A549 (cell line): ENCODE data around the gene CHD8. TPM values are rescaled to one million over a fixed set of nuclear protein-coding genes. Genes with fewer than 3 reads are reported as not detected.

Experiments
- ATAC-seq, 2 experiments: fragments of 200-7000 bp in 1 of 2; fragments of >200 bp in 1 of 2; cut with Nextera tagmentation in 1 of 2; cut with Tn5 transposase in 1 of 2; 3 replicates each; pipeline versions ENCODE4 v1.8.0 to v1.9.1; 2018 to 2020; ENCODE audit warnings: mild to moderate bottlenecking in 1 of 2, moderate library complexity in 1 of 2
- CTCF ChIA-PET: fragments of 300-600 bp; sonication (Branson Sonifier 250); formaldehyde crosslinking; extraction: SDS; loops from one replicate; lab custom pipeline; 2021; ENCODE audit warnings: antibody characterized with exemption, inconsistent platforms; lab: Yijun Ruan, JAX
- POLR2A ChIA-PET: fragments of 350-600 bp; formaldehyde crosslinking; extraction: SDS; loops from one replicate; lab custom pipeline; 2021; ENCODE audit warnings: antibody characterized with exemption, inconsistent platforms; lab: Yijun Ruan, JAX
- DNase-seq, 2 experiments: peaks; one replicate each; pipeline versions ENCODE4 v3.0.0 to v3.0.0-alpha.2; 2011 to 2016; ENCODE audit warnings: low read depth in 1 of 2, low spot score in 1 of 2
- FAIRE-seq: peaks from 2 replicates; lab custom pipeline; 2011; peaks lifted over from hg19 to GRCh38; lab: Jason Lieb, UNC
- H3K27ac ChIP-seq, 2 experiments: fragments of >200 bp; sonication (Bioruptor Twin); formaldehyde crosslinking; 3 replicates each; pipeline ENCODE4 v1.5.1; 2016 to 2017
- H3K4me1 ChIP-seq: fragments of >200 bp; sonication (Bioruptor Twin); formaldehyde crosslinking; 3 replicates; pipeline ENCODE4 v1.6.1; 2016
- H3K4me2 ChIP-seq: fragments of >200 bp; sonication (Bioruptor Twin); formaldehyde crosslinking; 3 replicates; pipeline ENCODE4 v1.6.1; 2016
- H3K4me3 ChIP-seq: fragments of >200 bp; sonication (Bioruptor Twin); formaldehyde crosslinking; 3 replicates; pipeline ENCODE4 v1.5.1; 2016
- H3K9me3 ChIP-seq: fragments of >200 bp; sonication (Bioruptor Twin); formaldehyde crosslinking; 3 replicates; pipeline ENCODE4 v1.6.1; 2016
- BHLHE40 ChIP-seq: IDR thresholded peaks from 2 replicates; pipeline ENCODE4 v1.6.1; 2012; ENCODE audit warnings: low read depth, low read length, inconsistent platforms
- CEBPB ChIP-seq, 2 experiments: fragments of >200 bp in 1 of 2; sonication (Bioruptor Twin) in 1 of 2; formaldehyde crosslinking in 1 of 2; IDR thresholded peaks; 2 replicates each; pipeline ENCODE4 v1.6.1; 2012 to 2016
- CTCF ChIP-seq: fragments of >200 bp; sonication (Bioruptor Twin); formaldehyde crosslinking; IDR thresholded peaks from 3 replicates; pipeline ENCODE4 v1.5.1; 2016
- E2F6 ChIP-seq: IDR thresholded peaks from 2 replicates; pipeline ENCODE4 v1.6.1; 2012; ENCODE audit warnings: low read depth, borderline replicate concordance
- EHF ChIP-seq: fragments of 250-450 bp; sonication (Bioruptor Pico); IDR thresholded peaks from 2 replicates; pipeline ENCODE4 v1.5.0; 2020; ENCODE audit warnings: mild to moderate bottlenecking
- ELK1 ChIP-seq: fragments of 150-350 bp; IDR thresholded peaks from 2 replicates; pipeline ENCODE4 v1.6.1; 2014; ENCODE audit warnings: low read depth, mild to moderate bottlenecking, low read length
- ESRRA ChIP-seq: fragments of 150-350 bp; IDR thresholded peaks from 2 replicates; pipeline ENCODE4 v1.6.1; 2014; ENCODE audit warnings: mild to moderate bottlenecking, low read length, borderline replicate concordance
- FOSL2 ChIP-seq, 2 experiments: fragments of 450-650 bp in 1 of 2; fragments of >200 bp in 1 of 2; sonication (Bioruptor Twin) in 1 of 2; formaldehyde crosslinking; IDR thresholded peaks; 2 replicates each; pipeline versions ENCODE4 v1.5.0 to v1.6.1; 2016 to 2020; ENCODE audit warnings: mild to moderate bottlenecking in 1 of 2, moderate library complexity in 1 of 2
- FOXS1 ChIP-seq: fragments of 250-450 bp; sonication (Bioruptor Pico); IDR thresholded peaks from 2 replicates; pipeline ENCODE4 v1.5.0; 2020; ENCODE audit warnings: mild to moderate bottlenecking, moderate library complexity
- GATA3 ChIP-seq: IDR thresholded peaks from 2 replicates; pipeline ENCODE4 v1.6.1; 2012; ENCODE audit warnings: borderline replicate concordance
- HOXA7 ChIP-seq: fragments of 250-450 bp; sonication (Bioruptor Pico); IDR thresholded peaks from 2 replicates; pipeline ENCODE4 v1.5.0; 2020; ENCODE audit warnings: mild to moderate bottlenecking, moderate library complexity
- KDM1A ChIP-seq: fragments of 200-600 bp; sonication (generic); IDR thresholded peaks from 2 replicates; pipeline ENCODE4 v1.6.1; 2016; ENCODE audit warnings: low read depth, mild to moderate bottlenecking
- MAFK ChIP-seq: fragments of 450-650 bp; IDR thresholded peaks from 2 replicates; pipeline ENCODE4 v1.6.1; 2014; ENCODE audit not compliant: partially characterized antibody
- MAX ChIP-seq: IDR thresholded peaks from 2 replicates; pipeline ENCODE4 v1.6.1; 2012
- NFE2L2 ChIP-seq: fragments of 150-350 bp; conservative IDR thresholded peaks from 2 replicates; pipeline ENCODE4 v1.6.1; 2014; ENCODE audit warnings: low read length
- NR3C1 ChIP-seq: fragments of >200 bp; sonication (Bioruptor Twin); formaldehyde crosslinking; IDR thresholded peaks from 3 replicates; pipeline ENCODE4 v1.6.1; 2017
- POLR2A ChIP-seq: IDR thresholded peaks from 2 replicates; pipeline ENCODE4 v1.6.1; 2012; ENCODE audit warnings: mild to moderate bottlenecking, low read length
- POLR2AphosphoS2 ChIP-seq: conservative IDR thresholded peaks from 2 replicates; pipeline ENCODE4 v1.6.1; 2012; ENCODE audit warnings: low read length, improper control_type of control experiment, inconsistent platforms
- RAD21 ChIP-seq, 2 experiments: fragments of >200 bp in 1 of 2; sonication (Bioruptor Twin) in 1 of 2; formaldehyde crosslinking in 1 of 2; IDR thresholded peaks in 1 of 2; conservative IDR thresholded peaks in 1 of 2; 2 replicates in 1 of 2; 3 replicates in 1 of 2; pipeline ENCODE4 v1.6.1; 2012 to 2018; ENCODE audit warnings: inconsistent platforms in 1 of 2
- RARB ChIP-seq: fragments of 250-450 bp; sonication (Bioruptor Pico); IDR thresholded peaks from 2 replicates; pipeline ENCODE4 v1.8.0; 2021; ENCODE audit warnings: mild to moderate bottlenecking, moderate library complexity
- ZNF302 ChIP-seq: fragments of 250-450 bp; sonication (Bioruptor Pico); IDR thresholded peaks from 2 replicates; pipeline ENCODE4 v1.9.0; 2021; ENCODE audit warnings: inconsistent platforms, mild to moderate bottlenecking, moderate library complexity
- WGBS: methylation state at CpG from one replicate; pipeline ENCODE4 v1.1.6; 2017; ENCODE audit errors: missing lambda C conversion rate; 5-methylcytosine and 5-hydroxymethylcytosine counted together
- polyA plus RNA-seq, 4 experiments: library from polyadenylated mRNA; depleted of rRNA in 3 of 4; stranded (reverse); fragments of >200 nt; fragmentation: RNase III in 1 of 4; extraction: RNeasy Plus Mini Kit Qiagen cat#74134 plus additional on column Dnase treatment in 1 of 4; gene quantifications; 2 replicates in 3 of 4; 3 replicates in 1 of 4; pipeline ENCODE4 v1.2.3, GENCODE V29; 2011 to 2017

CHD8 gene
- polyA plus RNA-seq, 2 of the 4 experiments (the other 2 are of a cell fraction): 28.5 to 36.8 TPM

GRCh38 chr14:21414137-21414631 is 41.7 kb downstream of the CHD8 start (continued):
- TF ChIP-seq ZNF302 (CRISPR knock-in tag): no peak
- no peak for TF ChIP-seq MAX
- TF ChIP-seq NR3C1: no peak
- no peak for TF ChIP-seq GATA3
- TF ChIP-seq RARB (CRISPR knock-in tag): no peak
- no peak for TF ChIP-seq POLR2AphosphoS2
- no peak for TF ChIP-seq HOXA7 (CRISPR knock-in tag)
- no peak for TF ChIP-seq NFE2L2

GRCh38 chr14:21408147-21408546 is 47.8 kb downstream of the CHD8 start:
- H3K27ac ChIP-seq: peak overlapping the region; percentile 22 to 34; a peak in 2 of 6 replicates
- 33% methylated on average over 3 of the region's 3 CpGs for WGBS
- ChIA-PET POLR2A (interaction anchor here (1.0 kb wide), 1 partner anchor 24 kb away, joined by 3 read pairs; the partner anchor contains the start of gene SUPT16H), CTCF (interaction anchor here (0.7 to 1.4 kb wide), 4 partner anchors 15 to 111 kb away, joined by 3 to 4 read pairs (median 3); partner anchors contain the start of gene CHD8)
- no peak for TF ChIP-seq ESRRA
- TF ChIP-seq FOSL2 (IDR thresholded peaks at IDR 0.05): no peak
- TF ChIP-seq FOSL2 (CRISPR knock-in tag; IDR thresholded peaks at IDR 0.05): peak; percentile 29; the same call in 1 of the 2 replicates
- H3K4me1 ChIP-seq: peaks cover 10% of the 10 kb centered on the region
- ATAC-seq (peak; percentile 83 to 92), FAIRE-seq (no peak), DNase-seq (peak; percentile 13 to 20)
- H3K4me2 ChIP-seq: peak overlapping the region; percentile 35; the same call in 2 of the 3 replicates
- H3K4me3 ChIP-seq: no peak overlapping the region
- no peaks in the 10 kb centered on the region for H3K9me3 ChIP-seq

GRCh38 chr14:21406213-21406612 is 49.7 kb downstream of the CHD8 start:
- TF ChIP-seq KDM1A (no peak), HOXA7 (CRISPR knock-in tag) (no peak), MAFK (no peak), RAD21 (conservative IDR thresholded peaks at IDR 0.05 in 1 of 2, IDR thresholded peaks at IDR 0.05 in 1 of 2) (no peak), E2F6 (no peak), BHLHE40 (no peak), ELK1 (no peak), EHF (CRISPR knock-in tag) (no peak), FOXS1 (CRISPR knock-in tag) (no peak), POLR2A (no peak)
- Histone ChIP-seq H3K27ac (no peak overlapping the region), H3K9me3 (no peaks in the 10 kb centered on the region), H3K4me3 (no peak overlapping the region), H3K4me2 (no peak overlapping the region), H3K4me1 (peaks cover 10% of the 10 kb centered on the region)
- POLR2A ChIA-PET: no interaction called here
- CTCF ChIA-PET: interaction anchor here (0.6 to 1.1 kb wide), 4 partner anchors 13 to 388 kb away, joined by 3 to 4 read pairs (median 4); no protein-coding TSS in a partner anchor
- ATAC-seq: no peak
- no peak for DNase-seq
- FAIRE-seq: no peak

- ChIA-PET CTCF (interaction anchor here (1.2 to 1.9 kb wide), 2 partner anchors 12 to 30 kb away, joined by 3 to 6 read pairs; no protein-coding TSS in a partner anchor), POLR2A (no interaction called here)
- 93% methylated on average over 3 of the region's 3 CpGs for WGBS
- peaks cover 10% of the 10 kb centered on the region for H3K4me1 ChIP-seq
- ATAC-seq: no peak
- DNase-seq: no peak
- H3K4me2 ChIP-seq: no peak overlapping the region
- H3K4me3 ChIP-seq: no peak overlapping the region
- TF ChIP-seq CEBPB (IDR thresholded peaks at IDR 0.05) (peak; percentile 21 to 75; a peak in 2 of 4 replicates), MAX (no peak), CTCF (no peak)
- TF ChIP-seq, all 56 proteins: peak for 1
- Histone ChIP-seq H3K27ac (no peak overlapping the region), H3K9me3 (no peaks in the 10 kb centered on the region)
- FAIRE-seq: no peak
These were observed 50.8 kb downstream of the CHD8 start for GRCh38 chr14:21405097-21405496.
